ENCODE data around the gene COL8A2.
"Not testable (repeated sequence)": the region's sequence is repeated elsewhere in the genome, so short reads cannot be mapped to it uniquely, and the experiment has no call there.

COL8A2 gene

GRCh38 chr1:36125129-36125991 lies at the start of gene COL8A2:
TSS of gene COL8A2 (minus strand) at chr1:36125222. CDS start at chr1:36100242, 24,980 bp downstream.
- no peak for DNase-seq (ENCODE audit: low read depth in 2 of 2)

GRCh38 chr1:36174713-36175112 lies 49.7 kb upstream of the COL8A2 start:
- DNase-seq (ENCODE audit: low read depth in 2 of 2) = no peak

GRCh38 chr1:36172983-36173382 lies 48.0 kb upstream of the COL8A2 start:
- no peak for DNase-seq (ENCODE audit: low read depth in 2 of 2)

GRCh38 chr1:36172017-36172747 lies 47.2 kb upstream of the COL8A2 start:
- DNase-seq (ENCODE audit: low read depth in 2 of 2) = no peak

GRCh38 chr1:36170643-36171412 lies 45.8 kb upstream of the COL8A2 start:
- no peak for DNase-seq (ENCODE audit: low read depth in 2 of 2)

- DNase-seq (ENCODE audit: low read depth in 2 of 2) = no peak
These were observed 43.5 kb upstream of the COL8A2 start for GRCh38 chr1:36168514-36168913.

GRCh38 chr1:36166938-36167905 lies 42.2 kb upstream of the COL8A2 start:
- no peak for DNase-seq (ENCODE audit: low read depth in 2 of 2)

- no peak for DNase-seq (ENCODE audit: low read depth in 2 of 2)
These were observed 41.1 kb upstream of the COL8A2 start for GRCh38 chr1:36166136-36166535.

- no peak for DNase-seq (ENCODE audit: low read depth in 2 of 2)
These were observed 40.1 kb upstream of the COL8A2 start for GRCh38 chr1:36165145-36165544.

GRCh38 chr1:36164361-36164760 lies 39.3 kb upstream of the COL8A2 start:
- no peak for DNase-seq (ENCODE audit: low read depth in 2 of 2)

- DNase-seq (ENCODE audit: low read depth in 2 of 2) = no peak
These were observed 38.4 kb upstream of the COL8A2 start for GRCh38 chr1:36163426-36163825.

GRCh38 chr1:36162680-36163239 lies 37.7 kb upstream of the COL8A2 start:
- DNase-seq (ENCODE audit: low read depth in 2 of 2) = no peak

GRCh38 chr1:36161641-36162531 lies 36.9 kb upstream of the COL8A2 start:
- no peak for DNase-seq (ENCODE audit: low read depth in 2 of 2)

GRCh38 chr1:36160949-36161485 lies 36.0 kb upstream of the COL8A2 start:
- DNase-seq (ENCODE audit: low read depth in 2 of 2) = no peak

- DNase-seq (ENCODE audit: low read depth in 2 of 2) = no peak
These were observed 35.4 kb upstream of the COL8A2 start for GRCh38 chr1:36160388-36160948.

- DNase-seq (ENCODE audit: low read depth in 2 of 2) = no peak
These were observed 34.8 kb upstream of the COL8A2 start for GRCh38 chr1:36159614-36160387.

GRCh38 chr1:36158827-36159252 lies 33.8 kb upstream of the COL8A2 start:
- not testable (repeated sequence) for DNase-seq (ENCODE audit: low read depth in 2 of 2)
